Mesenchymal stem cell (in vitro differentiated cells and primary cell): ENCODE results near the gene ARHGAP44.

ENCODE experiments used
- DNase-seq: peaks from one replicate; pipeline ENCODE4 v3.0.0-alpha.2; 2013
- H2AFZ ChIP-seq: one replicate; pipeline ENCODE4 v1.6.1; 2013; ENCODE audit warnings: low read depth, mild to moderate bottlenecking, control low read depth, inconsistent platforms, low read length, moderate library complexity
- H2AK5ac ChIP-seq: 2 replicates; pipeline ENCODE4 v1.6.1; 2013; ENCODE audit warnings: low read length, moderate library complexity, mild to moderate bottlenecking, inconsistent platforms; ENCODE audit not compliant: severe bottlenecking
- H2BK120ac ChIP-seq: one replicate; pipeline ENCODE4 v1.6.1; 2013; ENCODE audit warnings: low read depth, mild to moderate bottlenecking, inconsistent platforms, low read length, moderate library complexity
- H2BK12ac ChIP-seq, 2 experiments: one replicate each; pipeline ENCODE4 v1.6.1; 2013; ENCODE audit warnings: inconsistent platforms in 2 of 2, low read length in 2 of 2, mild to moderate bottlenecking in 2 of 2, moderate library complexity in 2 of 2, control low read depth in 1 of 2
- H2BK15ac ChIP-seq: one replicate; pipeline ENCODE4 v1.6.1; 2013; ENCODE audit warnings: mild to moderate bottlenecking, low read depth, inconsistent platforms; ENCODE audit not compliant: poor library complexity, severe bottlenecking
- H2BK5ac ChIP-seq: 2 replicates; pipeline ENCODE4 v1.6.1; 2013; ENCODE audit warnings: low read depth, mild to moderate bottlenecking, low read length, control low read depth, inconsistent platforms; ENCODE audit not compliant: poor library complexity, severe bottlenecking
- H3K14ac ChIP-seq, 2 experiments: one replicate each; pipeline ENCODE4 v1.6.1; 2013; ENCODE audit warnings: inconsistent platforms in 2 of 2, low read length in 2 of 2, control low read depth in 1 of 2, mild to moderate bottlenecking in 1 of 2, moderate library complexity in 1 of 2
- H3K18ac ChIP-seq, 2 experiments: one replicate each; pipeline ENCODE4 v1.6.1; 2013; ENCODE audit warnings: inconsistent platforms in 2 of 2, low read length in 2 of 2, control low read depth in 1 of 2, low read depth in 1 of 2, mild to moderate bottlenecking in 1 of 2
- H3K23ac ChIP-seq, 2 experiments: one replicate each; pipeline ENCODE4 v1.6.1; 2013; ENCODE audit warnings: inconsistent platforms in 2 of 2, low read length in 2 of 2, mild to moderate bottlenecking in 2 of 2, moderate library complexity in 2 of 2, control low read depth in 1 of 2
- H3K27ac ChIP-seq: 2 replicates; pipeline ENCODE4 v1.5.1; 2013; ENCODE audit warnings: mild to moderate bottlenecking, moderate library complexity, low read length, control low read depth, inconsistent platforms; ENCODE audit not compliant: poor library complexity, severe bottlenecking
- H3K27me3 ChIP-seq, 2 experiments: 2 replicates each; pipeline versions ENCODE4 v1.6.1 to v1.7.0; 2013; ENCODE audit warnings: low read length in 2 of 2, mild to moderate bottlenecking in 2 of 2, moderate library complexity in 2 of 2, control low read depth in 1 of 2, inconsistent platforms in 1 of 2; ENCODE audit not compliant: control insufficient read depth in 1 of 2, insufficient read depth in 1 of 2
- H3K36me3 ChIP-seq, 2 experiments: 2 replicates each; pipeline versions ENCODE4 v1.6.1 to v1.7.0; 2013; ENCODE audit warnings: low read length in 2 of 2, control low read depth in 1 of 2, inconsistent platforms in 1 of 2, low read depth in 1 of 2, mild to moderate bottlenecking in 1 of 2; ENCODE audit not compliant: insufficient read depth in 2 of 2, control insufficient read depth in 1 of 2
- H3K4ac ChIP-seq, 2 experiments: one replicate each; pipeline ENCODE4 v1.6.1; 2013; ENCODE audit warnings: inconsistent platforms in 2 of 2, low read length in 2 of 2, mild to moderate bottlenecking in 2 of 2, moderate library complexity in 2 of 2, control low read depth in 1 of 2, low read depth in 1 of 2
- H3K4me1 ChIP-seq: 2 replicates; pipeline ENCODE4 v1.6.1; 2013; ENCODE audit warnings: low read depth, low read length, control low read depth; ENCODE audit not compliant: control insufficient read depth, insufficient read depth
- H3K4me2 ChIP-seq: 2 replicates; pipeline ENCODE4 v1.6.1; 2013; ENCODE audit warnings: low read length, mild to moderate bottlenecking, inconsistent platforms; ENCODE audit not compliant: poor library complexity, severe bottlenecking
- H3K4me3 ChIP-seq, 2 experiments: 2 replicates each; pipeline versions ENCODE4 v1.5.1 to v1.7.0; 2013; ENCODE audit warnings: low read length in 2 of 2, mild to moderate bottlenecking in 2 of 2, control low read depth in 1 of 2, low read depth in 1 of 2; ENCODE audit not compliant: insufficient read depth in 1 of 2
- H3K79me1 ChIP-seq: replicated peaks from 2 replicates; pipeline ENCODE4 v1.6.1; 2013; ENCODE audit warnings: mild to moderate bottlenecking, control low read depth, low read length, inconsistent platforms; ENCODE audit not compliant: poor library complexity, severe bottlenecking
- H3K9ac ChIP-seq: 2 replicates; pipeline ENCODE4 v1.7.0; 2013; ENCODE audit warnings: mild to moderate bottlenecking, low read length, moderate library complexity
- H3K9me3 ChIP-seq: 2 replicates; pipeline ENCODE4 v1.7.0; 2013; ENCODE audit warnings: mild to moderate bottlenecking, low read length; ENCODE audit not compliant: control insufficient read depth
- H4K8ac ChIP-seq: one replicate; pipeline ENCODE4 v1.6.1; 2013; ENCODE audit warnings: inconsistent platforms, mild to moderate bottlenecking, low read length, moderate library complexity
- H4K91ac ChIP-seq: one replicate; pipeline ENCODE4 v1.6.1; 2013; ENCODE audit warnings: mild to moderate bottlenecking, low read length, inconsistent platforms
- WGBS: methylation state at CpG from one replicate; pipeline ENCODE4 v1.1.7; 2013; ENCODE audit warnings: mixed read lengths; 5-methylcytosine and 5-hydroxymethylcytosine counted together

ARHGAP44 gene

DNA sequence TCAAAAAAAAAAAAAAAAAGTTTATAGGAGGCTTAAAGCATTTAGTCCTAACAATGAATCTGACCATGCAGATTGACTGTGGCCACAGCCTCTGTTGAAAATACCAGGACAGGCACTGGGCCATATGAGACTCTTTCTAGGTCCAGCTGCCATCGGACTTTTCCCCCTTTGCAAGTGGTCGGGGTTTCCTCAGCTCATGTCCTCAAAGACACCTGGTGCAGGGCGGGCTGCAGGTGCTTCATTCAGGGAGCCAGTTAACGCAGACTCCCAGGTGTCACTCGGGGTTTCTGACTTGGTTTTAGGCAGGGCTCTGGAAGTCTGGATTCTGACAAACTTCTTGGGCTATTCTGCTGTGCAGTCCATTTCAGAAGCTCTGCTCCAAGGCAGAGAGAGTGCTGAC lies 207.6 kb downstream of the ARHGAP44 start:
- no peak overlapping the region for H2BK120ac ChIP-seq
- H3K23ac ChIP-seq, result peak overlapping the region in 1 of 2 experiments; percentile 11
- no peak for DNase-seq

DNA sequence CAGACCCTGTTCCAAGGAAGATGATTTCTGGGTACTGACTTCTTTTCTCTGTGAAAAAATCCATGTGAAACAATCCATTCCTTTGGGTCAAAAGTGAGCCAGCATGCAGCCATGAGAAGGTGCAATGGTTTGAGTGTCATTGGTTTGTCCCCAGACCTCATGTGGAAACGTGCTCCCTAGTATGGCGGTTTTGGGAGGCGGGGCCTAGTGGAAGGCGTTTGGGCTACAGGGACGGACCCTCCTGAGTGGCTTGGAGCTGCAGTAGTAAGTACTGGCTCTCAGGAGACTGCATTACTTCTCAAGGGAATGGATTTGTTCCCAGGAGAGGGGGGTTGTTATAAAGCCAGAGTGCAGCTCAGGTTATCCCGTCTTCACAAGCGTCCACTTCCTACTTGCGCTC lies 209.2 kb downstream of the ARHGAP44 start:
- H3K27ac ChIP-seq, result no peak overlapping the region

More for the DNA sequence above, 207.6 kb downstream of the ARHGAP44 start:
- no peak overlapping the region for H4K91ac ChIP-seq
- H4K8ac ChIP-seq, result no peak overlapping the region
- H3K14ac ChIP-seq, result no peak overlapping the region
- H3K4me1 ChIP-seq, result no peaks in the 10 kb centered on the region
- no peak overlapping the region for H3K4ac ChIP-seq
- 88% methylated on average over 5 of the region's 5 CpGs for WGBS
- H3K27me3 ChIP-seq, result no peaks in the 10 kb centered on the region
- no peak overlapping the region for H3K18ac ChIP-seq
- H2BK5ac ChIP-seq, result no peak overlapping the region
- peaks cover 29% of the 10 kb centered on the region for H3K79me1 ChIP-seq
- H2AK5ac ChIP-seq, result no peak overlapping the region
- no peak overlapping the region for H3K4me2 ChIP-seq
- H3K4me3 ChIP-seq, result no peak overlapping the region
- no peak overlapping the region for H3K27ac ChIP-seq
- H2BK12ac ChIP-seq, result no peak overlapping the region
- H2AFZ ChIP-seq, result no peak overlapping the region
- H3K9ac ChIP-seq, result no peak overlapping the region
- no peaks in the 10 kb centered on the region for H3K9me3 ChIP-seq
- no peak overlapping the region for H2BK15ac ChIP-seq
- peaks cover 90 to 97% of the 10 kb centered on the region in 2 experiments for H3K36me3 ChIP-seq

DNA sequence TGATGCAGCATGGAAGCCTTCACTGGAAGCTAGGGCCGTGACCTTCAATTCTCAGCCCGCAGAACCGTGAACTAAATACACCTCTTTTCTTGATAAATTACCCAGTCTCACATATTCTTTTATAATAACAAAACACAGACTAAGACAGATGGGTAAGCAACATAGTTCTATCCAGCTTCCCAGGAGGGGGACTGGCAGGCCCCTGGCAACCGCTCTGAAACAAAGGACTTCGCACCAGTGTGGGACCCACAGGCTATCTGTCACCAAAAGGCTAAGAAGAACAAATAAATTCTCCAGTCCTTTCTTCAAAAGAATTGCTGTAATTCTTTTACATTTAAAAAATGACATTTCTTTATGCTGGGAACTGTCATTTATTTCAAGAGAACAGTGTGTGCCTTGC lies 209.6 kb downstream of the ARHGAP44 start:
- Histone ChIP-seq H3K9ac (no peak overlapping the region), H3K36me3 (peaks cover 88 to 97% of the 10 kb centered on the region in 2 experiments), H3K4me3 (no peak overlapping the region), H3K27me3 (no peaks in the 10 kb centered on the region), H3K18ac (no peak overlapping the region), H3K23ac (no peak overlapping the region), H2BK5ac (no peak overlapping the region), H2BK12ac (no peak overlapping the region), H2AK5ac (no peak overlapping the region), H4K8ac (no peak overlapping the region), H3K14ac (no peak overlapping the region), H2BK120ac (no peak overlapping the region), H3K4me2 (no peak overlapping the region), H2BK15ac (no peak overlapping the region), H3K79me1 (peaks cover 43% of the 10 kb centered on the region), H2AFZ (no peak overlapping the region), H4K91ac (no peak overlapping the region), H3K27ac (no peak overlapping the region), H3K4me1 (peaks cover 2% of the 10 kb centered on the region), H3K9me3 (no peaks in the 10 kb centered on the region), H3K4ac (no peak overlapping the region)
- 97% methylated on average over 5 of the region's 5 CpGs for WGBS
- DNase-seq, result no peak

More for the DNA sequence above, 209.2 kb downstream of the ARHGAP44 start:
- Histone ChIP-seq H3K27me3 (no peaks in the 10 kb centered on the region), H4K91ac (no peak overlapping the region), H2BK15ac (no peak overlapping the region), H3K14ac (no peak overlapping the region), H3K4ac (no peak overlapping the region), H3K36me3 (peaks cover 88 to 97% of the 10 kb centered on the region in 2 experiments), H2AFZ (no peak overlapping the region), H3K9ac (no peak overlapping the region), H2AK5ac (no peak overlapping the region), H2BK12ac (no peak overlapping the region), H4K8ac (no peak overlapping the region), H3K4me1 (peaks cover 2% of the 10 kb centered on the region), H3K9me3 (no peaks in the 10 kb centered on the region), H2BK120ac (no peak overlapping the region), H3K18ac (no peak overlapping the region), H2BK5ac (no peak overlapping the region), H3K23ac (no peak overlapping the region), H3K79me1 (peaks cover 40% of the 10 kb centered on the region), H3K4me3 (no peak overlapping the region), H3K4me2 (no peak overlapping the region)
- WGBS, result 98% methylated on average over 8 of the region's 8 CpGs
- no peak for DNase-seq

DNA sequence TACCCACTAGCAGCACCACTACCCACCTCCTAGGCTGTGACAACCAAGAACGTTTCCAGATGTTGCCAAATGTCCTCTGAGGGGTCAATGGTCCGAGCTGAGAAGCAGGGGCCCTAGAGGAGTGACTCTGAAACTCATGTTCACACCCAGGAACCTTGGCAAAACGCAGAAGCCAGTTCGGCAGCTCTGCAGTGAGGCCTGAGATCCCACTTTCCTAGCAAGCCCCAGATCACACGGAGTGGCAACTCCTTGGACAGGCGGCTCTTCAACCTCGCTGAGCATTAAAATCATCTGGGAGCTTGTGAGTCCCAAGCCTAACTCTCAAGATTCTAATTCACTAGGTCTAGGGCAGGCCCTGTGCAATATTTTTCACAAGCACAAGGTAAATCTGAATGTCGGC lies 211.3 kb downstream of the ARHGAP44 start:
- Histone ChIP-seq H3K23ac (no peak overlapping the region), H3K4me2 (no peak overlapping the region), H3K4me3 (no peak overlapping the region), H2AK5ac (no peak overlapping the region), H2BK12ac (no peak overlapping the region), H3K14ac (no peak overlapping the region), H3K18ac (no peak overlapping the region), H2BK15ac (no peak overlapping the region), H3K9me3 (no peaks in the 10 kb centered on the region), H2BK120ac (no peak overlapping the region), H2BK5ac (no peak overlapping the region), H3K36me3 (peaks cover 84 to 97% of the 10 kb centered on the region in 2 experiments), H4K8ac (no peak overlapping the region), H3K27ac (no peak overlapping the region), H3K4ac (no peak overlapping the region), H3K27me3 (no peaks in the 10 kb centered on the region), H3K9ac (no peak overlapping the region), H2AFZ (no peak overlapping the region), H3K4me1 (peaks cover 2% of the 10 kb centered on the region), H4K91ac (no peak overlapping the region), H3K79me1 (peaks cover 46% of the 10 kb centered on the region)
- 93% methylated on average over 8 of the region's 8 CpGs for WGBS
- no peak for DNase-seq
